NCI-H146 treated with DMSO at 0.1 percent for 48 hours (cell line): Measurements from ENCODE around the gene DSEL.

Experiments
- DNase-seq: peaks from one replicate; lab custom pipeline; 2025; ENCODE audit not compliant: unreplicated experiment; lab: John Stamatoyannopoulos, UW

Gene DSEL

GRCh38 chr18:67504739-67505138, 11.8 kb downstream of the DSEL start:
- no peak for DNase-seq

- DNase-seq = no peak
Observed at GRCh38 chr18:67500522-67501205, 15.9 kb downstream of the DSEL start.

DNA sequence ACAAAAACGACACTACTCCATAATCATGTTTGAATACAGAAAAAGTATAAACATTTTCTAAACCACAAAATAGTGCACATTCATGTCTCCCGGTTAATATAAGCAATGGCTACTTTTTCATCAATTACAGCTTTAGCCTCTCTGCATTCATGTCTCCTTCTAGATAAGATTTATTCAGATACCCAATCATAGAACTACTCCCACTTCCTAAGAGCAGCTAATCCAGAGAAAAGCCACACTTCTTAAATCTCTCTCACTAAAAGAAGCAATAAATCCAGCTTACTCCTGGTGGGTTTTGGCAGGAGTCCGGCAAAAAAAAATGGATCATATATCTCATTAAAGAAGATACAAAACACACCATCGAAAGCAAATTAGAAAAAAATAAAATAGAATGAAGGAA, 20.1 kb downstream of the DSEL start:
- DNase-seq = no peak

DNA sequence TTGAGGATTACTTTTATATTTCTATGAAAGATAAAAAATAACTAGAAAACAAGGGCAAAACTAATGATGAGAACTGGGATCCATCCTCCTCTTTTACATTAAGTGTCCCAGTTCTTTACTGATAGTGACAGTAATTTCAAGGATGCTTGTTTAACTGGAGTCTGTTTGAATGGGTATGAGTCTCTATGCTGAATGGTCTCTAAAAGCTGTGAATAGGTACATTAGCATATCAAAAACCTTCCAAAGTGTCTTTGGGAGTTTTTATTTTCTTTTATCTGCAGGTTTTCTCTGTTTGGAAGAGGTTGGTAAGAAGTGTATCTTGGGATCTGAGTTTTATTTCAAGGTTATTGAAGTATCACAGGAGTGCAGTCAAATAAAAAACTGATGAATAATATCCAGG, 30.0 kb downstream of the DSEL start:
- DNase-seq = no peak

GRCh38 chr18:67485655-67486054, 30.9 kb downstream of the DSEL start:
- DNase-seq = no peak

GRCh38 chr18:67484458-67484857, 32.1 kb downstream of the DSEL start:
- DNase-seq = no peak

DNA sequence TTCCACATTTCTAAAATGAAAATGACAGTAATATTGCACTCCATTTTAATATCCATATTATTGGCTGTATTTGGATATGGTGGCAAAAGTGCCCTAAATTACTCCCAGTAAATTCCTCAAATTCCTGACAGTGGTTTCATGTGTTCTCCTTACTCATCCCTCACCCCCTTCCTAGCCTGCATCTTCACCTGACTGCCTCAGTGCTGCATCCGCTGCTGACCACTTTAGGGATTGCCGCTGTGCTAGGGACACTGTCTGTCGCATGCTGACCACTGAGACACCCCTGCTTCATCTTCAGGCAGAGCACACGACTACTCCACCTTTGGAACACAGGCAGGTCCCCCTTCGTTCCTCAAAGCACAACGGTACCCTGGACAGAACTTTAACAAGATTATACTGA, 32.6 kb downstream of the DSEL start:
- DNase-seq = no peak

- no peak for DNase-seq
Observed at GRCh38 chr18:67483237-67483636, 33.3 kb downstream of the DSEL start.

- no peak for DNase-seq
Observed at GRCh38 chr18:67478249-67478648, 38.3 kb downstream of the DSEL start.

GRCh38 chr18:67477522-67477921, 39.0 kb downstream of the DSEL start:
- no peak for DNase-seq

DNA sequence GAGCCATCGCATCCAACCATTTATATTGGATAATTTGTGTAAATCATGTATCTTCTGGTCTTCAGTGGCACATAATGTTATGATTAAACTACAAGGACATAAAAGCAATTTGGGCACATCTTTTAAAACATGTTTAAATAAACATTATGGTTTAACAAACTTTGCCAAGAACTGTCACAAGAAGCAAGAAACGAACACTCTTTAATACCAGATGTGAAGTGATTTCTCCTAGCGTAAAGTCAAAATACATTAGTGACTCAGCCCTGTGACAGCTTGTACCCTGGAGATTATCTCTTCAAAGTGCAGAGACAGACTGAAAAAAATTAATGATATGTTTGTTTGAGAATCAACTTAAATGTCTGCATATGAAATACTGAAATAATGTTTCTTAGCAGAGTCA, 39.9 kb downstream of the DSEL start:
- DNase-seq = no peak

DNA sequence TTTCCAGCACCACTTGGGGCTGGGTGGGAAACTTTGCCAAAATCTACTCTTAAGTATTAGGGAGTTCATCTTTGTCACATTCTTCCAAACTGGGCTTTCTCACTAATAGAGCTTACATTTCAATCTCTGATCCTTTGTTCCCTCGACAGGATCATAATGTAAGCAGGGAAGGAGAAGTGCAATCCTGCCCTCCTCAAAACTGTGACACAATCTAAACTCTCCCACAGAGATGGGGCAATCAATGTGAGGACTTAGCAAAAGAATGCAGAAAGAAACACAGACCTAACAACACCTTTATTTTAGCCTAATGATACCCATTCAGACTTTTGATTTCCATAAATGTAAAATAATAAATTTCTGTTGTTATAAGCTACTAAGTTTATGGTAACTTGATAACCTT, 40.8 kb downstream of the DSEL start:
- no peak for DNase-seq

DNA sequence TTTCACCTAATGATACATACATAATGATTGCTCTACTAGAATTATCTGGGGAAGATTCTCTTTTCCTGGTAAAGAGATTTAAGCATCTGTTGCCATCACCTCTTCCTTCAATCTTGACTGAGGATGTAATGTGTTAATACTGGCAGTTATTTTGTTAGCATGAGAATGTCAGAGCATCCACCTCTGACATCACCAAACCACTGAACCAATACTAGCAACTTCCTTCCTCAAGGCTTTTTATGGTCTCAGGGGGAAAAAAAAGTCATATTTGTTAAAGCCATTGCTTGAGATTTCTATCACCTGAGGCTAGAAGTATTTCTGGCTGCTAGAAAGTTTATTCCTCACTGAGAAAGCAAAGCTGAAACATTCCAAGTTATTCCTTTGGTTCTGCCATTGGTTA, 48.5 kb downstream of the DSEL start:
- DNase-seq = no peak

DNA sequence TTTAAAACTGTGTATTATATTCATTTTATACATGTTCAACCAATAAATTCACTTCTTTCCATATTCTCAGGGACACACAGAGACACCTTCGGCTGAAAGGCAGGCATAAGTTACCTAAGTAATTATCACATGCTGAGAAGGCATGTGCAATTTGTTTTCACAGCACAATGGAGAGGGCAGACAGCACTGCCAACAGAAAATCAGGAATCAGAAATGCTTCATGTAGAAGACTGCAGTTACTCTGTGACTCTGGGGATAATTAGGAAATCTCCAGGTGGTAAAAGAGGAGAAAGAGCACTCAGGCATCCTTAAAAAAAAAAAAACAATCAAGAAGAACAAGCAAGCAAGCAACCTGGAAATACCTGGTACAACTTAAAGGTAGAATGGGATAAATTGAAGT, 49.3 kb downstream of the DSEL start:
- DNase-seq = peak; percentile 93

GRCh38 chr18:67464499-67464898, 52.0 kb downstream of the DSEL start:
- DNase-seq = no peak

- DNase-seq = no peak
Observed at GRCh38 chr18:67463829-67464228, 52.7 kb downstream of the DSEL start.

DNA sequence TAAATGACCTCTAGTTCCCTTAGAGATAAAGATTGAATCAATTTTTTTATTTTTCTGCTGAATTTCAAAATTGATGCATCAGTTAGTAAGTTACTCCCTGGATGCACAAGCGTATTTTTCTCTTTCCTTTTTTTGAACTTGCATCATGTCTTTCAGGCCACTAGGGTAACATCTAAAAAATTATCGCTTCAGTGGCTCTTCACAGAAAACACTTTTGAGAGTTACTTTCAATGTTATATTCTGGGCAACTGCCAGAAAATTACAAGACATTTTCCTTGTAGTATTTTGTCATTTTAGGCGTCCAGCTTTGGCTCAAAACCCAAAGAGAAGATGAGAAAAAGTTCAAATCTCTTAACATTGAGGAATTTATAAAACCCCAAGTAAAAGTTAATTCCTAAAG, 59.8 kb downstream of the DSEL start:
- DNase-seq = no peak
